ENCODE results near the gene MCM7. TPM values are rescaled to one million over a fixed set of nuclear protein-coding genes. Genes with fewer than 3 reads are reported as not detected.
A peak's percentile ranks its signal among the peaks of the same experiment; 100 is the strongest.

MCM7 gene
- total and polyA plus RNA-seq, 2 of the 13 experiments (the other 11 are each of a cell fraction or from before 2014, with no cell fraction given) = 84.5 to 214 TPM

DNA sequence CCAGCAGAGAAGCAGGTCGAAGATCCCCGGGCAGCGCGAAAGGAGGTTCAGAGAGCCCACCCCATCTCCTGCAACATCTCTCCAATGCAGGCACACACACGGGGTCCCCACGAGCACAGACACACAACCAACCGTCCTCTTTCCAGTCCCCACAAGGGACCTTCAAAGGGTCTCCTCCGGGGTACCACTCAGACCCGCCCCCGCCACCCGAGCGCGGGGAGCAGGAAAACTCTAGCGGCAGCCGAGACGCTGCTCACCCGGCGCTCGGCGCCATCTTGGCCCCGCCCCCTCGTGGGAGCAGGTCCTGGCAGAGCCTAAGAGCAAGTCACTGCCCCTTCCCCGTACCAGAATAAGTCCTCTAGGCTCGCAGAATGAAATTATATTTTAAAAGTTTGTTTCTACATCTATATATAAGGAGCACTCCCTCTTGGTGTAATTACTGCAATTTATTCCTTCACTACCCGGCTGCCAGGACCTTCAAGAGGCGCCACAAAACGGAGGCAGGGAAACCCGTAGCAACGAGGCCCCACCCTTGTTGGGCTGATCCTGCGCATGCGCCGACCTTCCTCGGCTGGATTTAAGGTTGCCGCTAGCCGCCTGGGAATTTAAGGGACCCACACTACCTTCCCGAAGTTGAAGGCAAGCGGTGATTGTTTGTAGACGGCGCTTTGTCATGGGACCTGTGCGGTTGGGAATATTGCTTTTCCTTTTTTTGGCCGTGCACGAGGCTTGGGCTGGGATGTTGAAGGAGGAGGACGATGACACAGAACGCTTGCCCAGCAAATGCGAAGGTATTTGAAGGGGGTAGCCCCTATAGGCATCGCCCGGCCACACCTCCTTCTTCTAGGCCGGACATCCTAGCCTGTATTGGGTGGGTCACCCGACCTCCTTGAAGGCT lies 18.1 kb upstream of the MCM7 start, which contains the start of the genes CNPY4 and TAF6 (continued):
- TF ChIP-seq, protein P1, sequence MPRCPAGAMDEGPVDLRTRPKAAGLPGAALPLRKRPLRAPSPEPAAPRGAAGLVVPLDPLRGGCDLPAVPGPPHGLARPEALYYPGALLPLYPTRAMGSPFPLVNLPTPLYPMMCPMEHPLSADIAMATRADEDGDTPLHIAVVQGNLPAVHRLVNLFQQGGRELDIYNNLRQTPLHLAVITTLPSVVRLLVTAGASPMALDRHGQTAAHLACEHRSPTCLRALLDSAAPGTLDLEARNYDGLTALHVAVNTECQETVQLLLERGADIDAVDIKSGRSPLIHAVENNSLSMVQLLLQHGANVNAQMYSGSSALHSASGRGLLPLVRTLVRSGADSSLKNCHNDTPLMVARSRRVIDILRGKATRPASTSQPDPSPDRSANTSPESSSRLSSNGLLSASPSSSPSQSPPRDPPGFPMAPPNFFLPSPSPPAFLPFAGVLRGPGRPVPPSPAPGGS (CRISPR knock-in tag; IDR thresholded peaks at IDR 0.05) = peak; percentile 57; the same call in 1 of the 2 replicates
- TF ChIP-seq HCFC1 (IDR thresholded peaks at IDR 0.05; ENCODE audit: low read depth, low read length) = no peak; the same call in 1 of the 2 replicates
- 0 out of 2 replicates have a peak, but pooled peaks have one; percentile 16 for TF ChIP-seq STAT5B (CRISPR knock-in tag; IDR thresholded peaks at IDR 0.05)
- TF ChIP-seq ARNT (IDR thresholded peaks at IDR 0.05) = no peak
- TF ChIP-seq ZNF432 (CRISPR knock-in tag; IDR thresholded peaks at IDR 0.05; ENCODE audit: borderline replicate concordance) = no peak
- no peak for TF ChIP-seq NR1H2 (CRISPR knock-in tag; IDR thresholded peaks at IDR 0.05; ENCODE audit: borderline replicate concordance, low read depth)
- TF ChIP-seq, protein P2, sequence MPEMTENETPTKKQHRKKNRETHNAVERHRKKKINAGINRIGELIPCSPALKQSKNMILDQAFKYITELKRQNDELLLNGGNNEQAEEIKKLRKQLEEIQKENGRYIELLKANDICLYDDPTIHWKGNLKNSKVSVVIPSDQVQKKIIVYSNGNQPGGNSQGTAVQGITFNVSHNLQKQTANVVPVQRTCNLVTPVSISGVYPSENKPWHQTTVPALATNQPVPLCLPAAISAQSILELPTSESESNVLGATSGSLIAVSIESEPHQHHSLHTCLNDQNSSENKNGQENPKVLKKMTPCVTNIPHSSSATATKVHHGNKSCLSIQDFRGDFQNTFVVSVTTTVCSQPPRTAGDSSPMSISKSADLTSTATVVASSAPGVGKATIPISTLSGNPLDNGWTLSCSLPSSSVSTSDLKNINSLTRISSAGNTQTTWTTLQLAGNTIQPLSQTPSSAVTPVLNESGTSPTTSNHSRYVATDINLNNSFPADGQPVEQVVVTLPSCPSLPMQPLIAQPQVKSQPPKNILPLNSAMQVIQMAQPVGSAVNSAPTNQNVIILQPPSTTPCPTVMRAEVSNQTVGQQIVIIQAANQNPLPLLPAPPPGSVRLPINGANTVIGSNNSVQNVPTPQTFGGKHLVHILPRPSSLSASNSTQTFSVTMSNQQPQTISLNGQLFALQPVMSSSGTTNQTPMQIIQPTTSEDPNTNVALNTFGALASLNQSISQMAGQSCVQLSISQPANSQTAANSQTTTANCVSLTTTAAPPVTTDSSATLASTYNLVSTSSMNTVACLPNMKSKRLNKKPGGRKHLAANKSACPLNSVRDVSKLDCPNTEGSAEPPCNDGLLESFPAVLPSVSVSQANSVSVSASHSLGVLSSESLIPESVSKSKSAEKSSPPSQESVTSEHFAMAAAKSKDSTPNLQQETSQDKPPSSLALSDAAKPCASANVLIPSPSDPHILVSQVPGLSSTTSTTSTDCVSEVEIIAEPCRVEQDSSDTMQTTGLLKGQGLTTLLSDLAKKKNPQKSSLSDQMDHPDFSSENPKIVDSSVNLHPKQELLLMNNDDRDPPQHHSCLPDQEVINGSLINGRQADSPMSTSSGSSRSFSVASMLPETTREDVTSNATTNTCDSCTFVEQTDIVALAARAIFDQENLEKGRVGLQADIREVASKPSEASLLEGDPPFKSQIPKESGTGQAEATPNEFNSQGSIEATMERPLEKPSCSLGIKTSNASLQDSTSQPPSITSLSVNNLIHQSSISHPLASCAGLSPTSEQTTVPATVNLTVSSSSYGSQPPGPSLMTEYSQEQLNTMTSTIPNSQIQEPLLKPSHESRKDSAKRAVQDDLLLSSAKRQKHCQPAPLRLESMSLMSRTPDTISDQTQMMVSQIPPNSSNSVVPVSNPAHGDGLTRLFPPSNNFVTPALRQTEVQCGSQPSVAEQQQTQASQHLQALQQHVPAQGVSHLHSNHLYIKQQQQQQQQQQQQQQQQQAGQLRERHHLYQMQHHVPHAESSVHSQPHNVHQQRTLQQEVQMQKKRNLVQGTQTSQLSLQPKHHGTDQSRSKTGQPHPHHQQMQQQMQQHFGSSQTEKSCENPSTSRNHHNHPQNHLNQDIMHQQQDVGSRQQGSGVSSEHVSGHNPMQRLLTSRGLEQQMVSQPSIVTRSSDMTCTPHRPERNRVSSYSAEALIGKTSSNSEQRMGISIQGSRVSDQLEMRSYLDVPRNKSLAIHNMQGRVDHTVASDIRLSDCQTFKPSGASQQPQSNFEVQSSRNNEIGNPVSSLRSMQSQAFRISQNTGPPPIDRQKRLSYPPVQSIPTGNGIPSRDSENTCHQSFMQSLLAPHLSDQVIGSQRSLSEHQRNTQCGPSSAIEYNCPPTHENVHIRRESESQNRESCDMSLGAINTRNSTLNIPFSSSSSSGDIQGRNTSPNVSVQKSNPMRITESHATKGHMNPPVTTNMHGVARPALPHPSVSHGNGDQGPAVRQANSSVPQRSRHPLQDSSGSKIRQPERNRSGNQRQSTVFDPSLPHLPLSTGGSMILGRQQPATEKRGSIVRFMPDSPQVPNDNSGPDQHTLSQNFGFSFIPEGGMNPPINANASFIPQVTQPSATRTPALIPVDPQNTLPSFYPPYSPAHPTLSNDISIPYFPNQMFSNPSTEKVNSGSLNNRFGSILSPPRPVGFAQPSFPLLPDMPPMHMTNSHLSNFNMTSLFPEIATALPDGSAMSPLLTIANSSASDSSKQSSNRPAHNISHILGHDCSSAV (CRISPR knock-in tag; IDR thresholded peaks at IDR 0.05; ENCODE audit: borderline replicate concordance) = no peak
- 0 out of 2 replicates have a peak, but pooled peaks have one; percentile 29 for TF ChIP-seq ZBTB21 (CRISPR knock-in tag; IDR thresholded peaks at IDR 0.05)
- TF ChIP-seq, protein P3, sequence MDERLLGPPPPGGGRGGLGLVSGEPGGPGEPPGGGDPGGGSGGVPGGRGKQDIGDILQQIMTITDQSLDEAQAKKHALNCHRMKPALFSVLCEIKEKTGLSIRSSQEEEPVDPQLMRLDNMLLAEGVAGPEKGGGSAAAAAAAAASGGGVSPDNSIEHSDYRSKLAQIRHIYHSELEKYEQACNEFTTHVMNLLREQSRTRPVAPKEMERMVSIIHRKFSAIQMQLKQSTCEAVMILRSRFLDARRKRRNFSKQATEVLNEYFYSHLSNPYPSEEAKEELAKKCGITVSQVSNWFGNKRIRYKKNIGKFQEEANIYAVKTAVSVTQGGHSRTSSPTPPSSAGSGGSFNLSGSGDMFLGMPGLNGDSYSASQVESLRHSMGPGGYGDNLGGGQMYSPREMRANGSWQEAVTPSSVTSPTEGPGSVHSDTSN (CRISPR knock-in tag; IDR thresholded peaks at IDR 0.05) = no peak
- TF ChIP-seq RBM22 (optimal IDR thresholded peaks at IDR 0.05; ENCODE audit: low read length) = peak; percentile 74
- no peak for TF ChIP-seq PRMT3 (CRISPR knock-in tag; IDR thresholded peaks at IDR 0.05; ENCODE audit: borderline replicate concordance, low read depth)
- TF ChIP-seq, protein P4, sequence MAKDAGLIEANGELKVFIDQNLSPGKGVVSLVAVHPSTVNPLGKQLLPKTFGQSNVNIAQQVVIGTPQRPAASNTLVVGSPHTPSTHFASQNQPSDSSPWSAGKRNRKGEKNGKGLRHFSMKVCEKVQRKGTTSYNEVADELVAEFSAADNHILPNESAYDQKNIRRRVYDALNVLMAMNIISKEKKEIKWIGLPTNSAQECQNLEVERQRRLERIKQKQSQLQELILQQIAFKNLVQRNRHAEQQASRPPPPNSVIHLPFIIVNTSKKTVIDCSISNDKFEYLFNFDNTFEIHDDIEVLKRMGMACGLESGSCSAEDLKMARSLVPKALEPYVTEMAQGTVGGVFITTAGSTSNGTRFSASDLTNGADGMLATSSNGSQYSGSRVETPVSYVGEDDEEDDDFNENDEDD (CRISPR knock-in tag; IDR thresholded peaks at IDR 0.05; ENCODE audit: borderline replicate concordance) = peak; percentile 65; the same call in 1 of the 2 replicates
- peak; percentile 64; the same call in 1 of the 2 replicates for TF ChIP-seq GABPB1 (CRISPR knock-in tag; IDR thresholded peaks at IDR 0.05)
- 0 out of 2 replicates have a peak, but pooled peaks have one; percentile 51 for TF ChIP-seq KMT2A (CRISPR knock-in tag; IDR thresholded peaks at IDR 0.05)
- TF ChIP-seq, protein P5, sequence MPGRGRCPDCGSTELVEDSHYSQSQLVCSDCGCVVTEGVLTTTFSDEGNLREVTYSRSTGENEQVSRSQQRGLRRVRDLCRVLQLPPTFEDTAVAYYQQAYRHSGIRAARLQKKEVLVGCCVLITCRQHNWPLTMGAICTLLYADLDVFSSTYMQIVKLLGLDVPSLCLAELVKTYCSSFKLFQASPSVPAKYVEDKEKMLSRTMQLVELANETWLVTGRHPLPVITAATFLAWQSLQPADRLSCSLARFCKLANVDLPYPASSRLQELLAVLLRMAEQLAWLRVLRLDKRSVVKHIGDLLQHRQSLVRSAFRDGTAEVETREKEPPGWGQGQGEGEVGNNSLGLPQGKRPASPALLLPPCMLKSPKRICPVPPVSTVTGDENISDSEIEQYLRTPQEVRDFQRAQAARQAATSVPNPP (CRISPR knock-in tag; IDR thresholded peaks at IDR 0.05) = no peak

All from HepG2 (cell line).